IMR-90 (cell line): ENCODE data around the gene KCNF1. TPM values are rescaled to one million over a fixed set of nuclear protein-coding genes. Genes with fewer than 3 reads are reported as not detected.

ENCODE experiments used
- ATAC-seq: fragments of 200-7000 bp; cut with Tn5 transposase; 2 replicates; pipeline ENCODE4 v1.9.1; 2020; ENCODE audit warnings: low read depth, mild to moderate bottlenecking, moderate library complexity
- BruUV-seq: library from RNA; stranded (reverse); fragments of 400-500 nt; replicated peaks from 2 replicates; lab custom pipeline; 2021; lab: Mats Ljungman, UMichigan
- CTCF ChIA-PET: fragments of 300-600 bp; formaldehyde crosslinking; extraction: SDS; loops from one replicate; lab custom pipeline; 2021; ENCODE audit warnings: antibody characterized with exemption; lab: Yijun Ruan, JAX
- POLR2A ChIA-PET: fragments of 300-600 bp; sonication (Branson Sonifier 250); formaldehyde crosslinking; loops from one replicate; lab custom pipeline; 2022; ENCODE audit warnings: antibody characterized with exemption; ENCODE audit not compliant: unreplicated experiment; lab: Charles Lee
- DNase-seq: peaks from one replicate; pipeline ENCODE4 v3.0.0; 2013
- H2AFZ ChIP-seq: replicated peaks from 2 replicates; pipeline ENCODE3; 2013; ENCODE audit warnings: low read length, mild to moderate bottlenecking; ENCODE audit not compliant: poor library complexity
- H2AK5ac ChIP-seq: 2 replicates; pipeline ENCODE4 v1.6.1; 2013; ENCODE audit warnings: low read depth, low read length, inconsistent platforms
- H2AK9ac ChIP-seq: replicated peaks from 2 replicates; pipeline ENCODE3; 2013; ENCODE audit warnings: mild to moderate bottlenecking, low read depth, low read length, moderate library complexity; ENCODE audit not compliant: poor library complexity
- H2BK120ac ChIP-seq: 2 replicates; pipeline ENCODE4 v1.6.1; 2013; ENCODE audit warnings: low read depth, low read length, inconsistent platforms
- H2BK15ac ChIP-seq: 3 replicates; pipeline ENCODE4 v1.6.1; 2013; ENCODE audit warnings: low read depth, low read length, inconsistent platforms
- H2BK20ac ChIP-seq: 2 replicates; pipeline ENCODE4 v1.6.1; 2013; ENCODE audit warnings: low read depth, mild to moderate bottlenecking, inconsistent platforms, low read length, moderate library complexity
- H2BK5ac ChIP-seq: 2 replicates; pipeline ENCODE4 v1.6.1; 2013; ENCODE audit warnings: mild to moderate bottlenecking, low read depth, low read length, inconsistent platforms; ENCODE audit not compliant: poor library complexity, severe bottlenecking
- H3K14ac ChIP-seq: replicated peaks from 2 replicates; pipeline ENCODE4 v1.6.1; 2013; ENCODE audit warnings: low read depth, low read length, inconsistent platforms
- H3K18ac ChIP-seq: 2 replicates; pipeline ENCODE4 v1.6.1; 2013; ENCODE audit warnings: low read depth, low read length, control low read depth
- H3K23ac ChIP-seq: 2 replicates; pipeline ENCODE4 v1.6.1; 2013; ENCODE audit warnings: low read depth, low read length, inconsistent platforms
- H3K27ac ChIP-seq: 2 replicates; pipeline ENCODE4 v1.5.1; 2013; ENCODE audit warnings: mild to moderate bottlenecking, control low read depth, low read length; ENCODE audit not compliant: insufficient read depth
- H3K27me3 ChIP-seq: 2 replicates; pipeline ENCODE4 v1.6.1; 2013; ENCODE audit warnings: low read length; ENCODE audit not compliant: control insufficient read depth, insufficient read depth
- H3K36me3 ChIP-seq: 2 replicates; pipeline ENCODE4 v1.6.1; 2013; ENCODE audit warnings: low read length, mixed read lengths; ENCODE audit not compliant: control insufficient read depth, insufficient read depth
- H3K4ac ChIP-seq: 2 replicates; pipeline ENCODE4 v1.6.1; 2013; ENCODE audit warnings: low read depth, low read length, inconsistent platforms
- H3K4me1 ChIP-seq: 2 replicates; pipeline ENCODE4 v1.6.1; 2013; ENCODE audit warnings: low read length, mixed read lengths; ENCODE audit not compliant: control insufficient read depth, insufficient read depth
- H3K4me2 ChIP-seq: 2 replicates; pipeline ENCODE4 v1.6.1; 2013; ENCODE audit warnings: low read depth, mild to moderate bottlenecking, control low read depth, low read length, moderate library complexity
- H3K4me3 ChIP-seq: 2 replicates; pipeline ENCODE4 v1.5.1; 2013; ENCODE audit warnings: low read depth, mild to moderate bottlenecking, control low read depth, low read length, moderate library complexity; ENCODE audit not compliant: insufficient read depth
- H3K56ac ChIP-seq: 2 replicates; pipeline ENCODE4 v1.6.1; 2013; ENCODE audit warnings: low read length, inconsistent platforms; ENCODE audit not compliant: insufficient read depth; ENCODE audit errors: extremely low read depth
- H3K79me1 ChIP-seq, 2 experiments: 2 replicates each; pipeline ENCODE4 v1.6.1; 2013; ENCODE audit warnings: low read length in 2 of 2, inconsistent platforms in 1 of 2, low read depth in 1 of 2
- H3K9ac ChIP-seq: 2 replicates; pipeline ENCODE4 v1.6.1; 2013; ENCODE audit warnings: low read depth, low read length, control low read depth
- H3K9me1 ChIP-seq: 2 replicates; pipeline ENCODE4 v1.6.1; 2013; ENCODE audit warnings: low read length, inconsistent platforms; ENCODE audit not compliant: insufficient read depth
- H3K9me3 ChIP-seq: 2 replicates; pipeline ENCODE4 v1.6.1; 2013; ENCODE audit warnings: low read length; ENCODE audit not compliant: control insufficient read depth, insufficient read depth
- H4K20me1 ChIP-seq: 2 replicates; pipeline ENCODE4 v1.6.1; 2013; ENCODE audit warnings: low read length, inconsistent platforms; ENCODE audit not compliant: insufficient read depth
- H4K5ac ChIP-seq: 2 replicates; pipeline ENCODE4 v1.6.1; 2013; ENCODE audit warnings: mild to moderate bottlenecking, low read depth, low read length, control low read depth
- H4K8ac ChIP-seq, 2 experiments: 2 replicates each; pipeline ENCODE4 v1.6.1; 2013; ENCODE audit warnings: low read depth in 2 of 2, low read length in 2 of 2, control low read depth in 1 of 2, inconsistent platforms in 1 of 2
- H4K91ac ChIP-seq: 2 replicates; pipeline ENCODE4 v1.6.1; 2013; ENCODE audit warnings: low read depth, low read length, inconsistent platforms; ENCODE audit not compliant: insufficient read depth
- MAZ ChIP-seq: IDR thresholded peaks from 2 replicates; pipeline ENCODE4 v1.6.1; 2012; ENCODE audit warnings: low read depth, mild to moderate bottlenecking, low read length, improper control_type of control experiment, moderate library complexity, borderline replicate concordance
- MXI1 ChIP-seq: IDR thresholded peaks from 2 replicates; pipeline ENCODE4 v1.6.1; 2012; ENCODE audit warnings: low read depth, mild to moderate bottlenecking, low read length, moderate library complexity, borderline replicate concordance
- NFE2L2 ChIP-seq: fragments of 150-350 bp; IDR thresholded peaks from 2 replicates; pipeline ENCODE4 v1.6.1; 2016; ENCODE audit warnings: low read depth, mild to moderate bottlenecking, low read length
- RFX5 ChIP-seq: IDR thresholded peaks from 2 replicates; pipeline ENCODE4 v1.8.0; 2012; ENCODE audit warnings: low read depth, mild to moderate bottlenecking, low read length, moderate library complexity
- WGBS, 2 experiments: methylation state at CpG; one replicate each; pipeline versions ENCODE4 v1.1.5 to v1.1.7; 2013; ENCODE audit warnings: missing lambda C conversion rate in 2 of 2; ENCODE audit not compliant: insufficient read length in 1 of 2; ENCODE audit errors: extremely low coverage in 2 of 2; 5-methylcytosine and 5-hydroxymethylcytosine counted together
- dilution Hi-C: fragments of 300-500 bp; cut with HindIII; formaldehyde crosslinking; loops from one replicate; pipeline ENCODE4 v1.14.3; 2018; ENCODE audit warnings: low sequenced_read_pairs; ENCODE audit not compliant: unreplicated experiment
- in situ Hi-C: fragments of 300-500 bp; cut with MboI; formaldehyde crosslinking; loops from 3 replicates; pipeline ENCODE4 v1.14.3; 2019; ENCODE audit warnings: low sequenced_read_pairs, inconsistent platforms, mixed read lengths
- intact Hi-C: fragments of 100-400 bp; cut with micrococcal nuclease; formaldehyde crosslinking; loops from 2 replicates; pipeline ENCODE4 v1.10.0; 2022
- polyA plus RNA-seq, 3 experiments: library from polyadenylated mRNA; depleted of rRNA; stranded (reverse); fragments of >200 nt; gene quantifications; 2 replicates each; pipeline ENCODE4 v1.2.3, GENCODE V29; 2012; ENCODE audit warnings: low replicate concordance in 1 of 3
- total RNA-seq: library from RNA; depleted of rRNA; stranded (reverse); fragments of >200 nt; gene quantifications from 2 replicates; pipeline ENCODE4 v1.2.3, GENCODE V29; 2012
- TF ChIP-seq, protein P1 (sequence below): fragments of 150-350 bp; IDR thresholded peaks from 2 replicates; pipeline ENCODE4 v1.6.1; 2016; ENCODE audit warnings: low read depth, mild to moderate bottlenecking, low read length, moderate library complexity, borderline replicate concordance
- TF ChIP-seq, protein P2 (sequence below): conservative IDR thresholded peaks from 2 replicates; pipeline ENCODE4 v1.5.1; 2012; ENCODE audit warnings: mild to moderate bottlenecking, low read depth, low read length, improper control_type of control experiment

KCNF1 gene
- total and polyA plus RNA-seq, 2 of the 4 experiments (the other 2 are of a cell fraction): 0.54 to 1.4 TPM

DNA sequence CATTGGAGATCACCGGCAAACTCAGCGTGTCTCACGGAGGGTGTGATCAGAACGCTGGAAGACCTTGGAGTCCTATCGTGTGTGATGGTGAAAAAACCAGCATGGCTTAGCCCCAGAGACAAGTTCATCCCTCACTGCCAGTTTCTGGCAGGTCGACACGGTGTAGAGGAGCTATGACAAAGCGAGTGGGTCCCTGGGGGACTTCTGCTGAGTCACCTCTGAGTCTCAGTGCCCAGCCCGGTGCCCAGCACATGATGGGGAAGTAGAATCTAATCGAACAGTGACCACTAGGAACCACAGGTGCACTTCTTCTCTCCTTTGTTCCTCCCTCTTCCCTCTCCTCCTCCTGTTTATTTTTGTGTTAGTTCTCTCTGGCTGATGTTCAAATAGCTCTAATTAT lies 45.9 kb upstream of the KCNF1 start:
- Histone ChIP-seq H3K4me1 (peaks cover 11% of the 10 kb centered on the region), H4K5ac (no peak overlapping the region), H4K91ac (no peak overlapping the region), H2BK120ac (no peak overlapping the region), H3K4ac (no peak overlapping the region), H3K9me3 (no peaks in the 10 kb centered on the region), H2BK15ac (no peak overlapping the region), H2BK20ac (no peak overlapping the region), H3K4me3 (no peak overlapping the region), H3K9ac (no peak overlapping the region), H2AK5ac (no peak overlapping the region), H4K20me1 (no peaks in the 10 kb centered on the region), H3K23ac (no peak overlapping the region), H3K27ac (no peak overlapping the region), H3K9me1 (peaks cover 10% of the 10 kb centered on the region), H3K79me1 (no peaks in the 10 kb centered on the region), H3K18ac (no peak overlapping the region), H4K8ac (no peak overlapping the region), H2BK5ac (no peak overlapping the region), H2AFZ (no peak overlapping the region), H3K56ac (no peak overlapping the region), H3K27me3 (peaks cover 2% of the 10 kb centered on the region; the same call in 1 of the 2 replicates), H3K14ac (no peak overlapping the region), H3K36me3 (no peaks in the 10 kb centered on the region), H2AK9ac (no peak overlapping the region), H3K4me2 (no peak overlapping the region)
- in situ Hi-C loops: no loop called here
- TF ChIP-seq, protein P1, sequence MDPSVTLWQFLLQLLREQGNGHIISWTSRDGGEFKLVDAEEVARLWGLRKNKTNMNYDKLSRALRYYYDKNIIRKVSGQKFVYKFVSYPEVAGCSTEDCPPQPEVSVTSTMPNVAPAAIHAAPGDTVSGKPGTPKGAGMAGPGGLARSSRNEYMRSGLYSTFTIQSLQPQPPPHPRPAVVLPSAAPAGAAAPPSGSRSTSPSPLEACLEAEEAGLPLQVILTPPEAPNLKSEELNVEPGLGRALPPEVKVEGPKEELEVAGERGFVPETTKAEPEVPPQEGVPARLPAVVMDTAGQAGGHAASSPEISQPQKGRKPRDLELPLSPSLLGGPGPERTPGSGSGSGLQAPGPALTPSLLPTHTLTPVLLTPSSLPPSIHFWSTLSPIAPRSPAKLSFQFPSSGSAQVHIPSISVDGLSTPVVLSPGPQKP: no peak
- no peak for TF ChIP-seq NFE2L2
- no peak for TF ChIP-seq RFX5
- TF ChIP-seq MXI1: no peak
- TF ChIP-seq, protein P2, sequence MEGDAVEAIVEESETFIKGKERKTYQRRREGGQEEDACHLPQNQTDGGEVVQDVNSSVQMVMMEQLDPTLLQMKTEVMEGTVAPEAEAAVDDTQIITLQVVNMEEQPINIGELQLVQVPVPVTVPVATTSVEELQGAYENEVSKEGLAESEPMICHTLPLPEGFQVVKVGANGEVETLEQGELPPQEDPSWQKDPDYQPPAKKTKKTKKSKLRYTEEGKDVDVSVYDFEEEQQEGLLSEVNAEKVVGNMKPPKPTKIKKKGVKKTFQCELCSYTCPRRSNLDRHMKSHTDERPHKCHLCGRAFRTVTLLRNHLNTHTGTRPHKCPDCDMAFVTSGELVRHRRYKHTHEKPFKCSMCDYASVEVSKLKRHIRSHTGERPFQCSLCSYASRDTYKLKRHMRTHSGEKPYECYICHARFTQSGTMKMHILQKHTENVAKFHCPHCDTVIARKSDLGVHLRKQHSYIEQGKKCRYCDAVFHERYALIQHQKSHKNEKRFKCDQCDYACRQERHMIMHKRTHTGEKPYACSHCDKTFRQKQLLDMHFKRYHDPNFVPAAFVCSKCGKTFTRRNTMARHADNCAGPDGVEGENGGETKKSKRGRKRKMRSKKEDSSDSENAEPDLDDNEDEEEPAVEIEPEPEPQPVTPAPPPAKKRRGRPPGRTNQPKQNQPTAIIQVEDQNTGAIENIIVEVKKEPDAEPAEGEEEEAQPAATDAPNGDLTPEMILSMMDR: no peak
- no peak for TF ChIP-seq MAZ
- no TSS peak for BruUV-seq
- DNase-seq: no peak
- ChIA-PET CTCF (no interaction called here), POLR2A (no interaction called here)
- dilution Hi-C loops: no loop called here
- no CpG with 5 or more reads among the region's 10 CpGs for WGBS, 2 experiments
- intact Hi-C loops: no loop called here
- ATAC-seq: no peak
